CD4-positive, alpha-beta T cell treated with Interleukin-4 for 4 hours (primary cell): ENCODE measurements around the gene GPS2.

ENCODE experiments used
- DNase-seq: peaks from one replicate; pipeline ENCODE4 v3.0.0-alpha.2; 2020

The GPS2 gene

GRCh38 chr17:7290685-7291084 is 24.5 kb downstream of the GPS2 start:
- DNase-seq: no peak

GRCh38 chr17:7290166-7290565 is 25.0 kb downstream of the GPS2 start:
- DNase-seq: no peak

GRCh38 chr17:7289256-7290032 is 25.7 kb downstream of the GPS2 start:
- DNase-seq: no peak

GRCh38 chr17:7285679-7286078 is 29.5 kb downstream of the GPS2 start:
- no peak for DNase-seq

- no peak for DNase-seq
These were observed 30.2 kb downstream of the GPS2 start for GRCh38 chr17:7284911-7285310.

GRCh38 chr17:7283471-7284216 is 31.5 kb downstream of the GPS2 start:
- no peak for DNase-seq

- no peak for DNase-seq
These were observed 32.3 kb downstream of the GPS2 start for GRCh38 chr17:7282752-7283321.

- DNase-seq: no peak
These were observed 33.0 kb downstream of the GPS2 start for GRCh38 chr17:7281953-7282751.

GRCh38 chr17:7281074-7281952 is 33.8 kb downstream of the GPS2 start, which contains the start of gene SLC2A4:
TSS of gene SLC2A4 (plus strand) at chr17:7281718. CDS start at chr17:7281935, 217 bp downstream.
- peak; percentile 75 for DNase-seq

GRCh38 chr17:7280519-7281073 is 34.6 kb downstream of the GPS2 start:
- DNase-seq: peak; percentile 85

- no peak for DNase-seq
These were observed 35.7 kb downstream of the GPS2 start for GRCh38 chr17:7279448-7279847.

GRCh38 chr17:7266784-7267183 is 48.4 kb downstream of the GPS2 start:
- no peak for DNase-seq

GRCh38 chr17:7263801-7264078 is 51.4 kb downstream of the GPS2 start:
- DNase-seq: no peak

- DNase-seq: no peak
These were observed 52.0 kb downstream of the GPS2 start for GRCh38 chr17:7262935-7263800.
